ENCODE results near the gene TECPR2. TPM values are rescaled to one million over a fixed set of nuclear protein-coding genes. Genes with fewer than 3 reads are reported as not detected.

The TECPR2 gene
- total and polyA plus RNA-seq, 2 of the 13 experiments (the other 11 are each of a cell fraction or from before 2014, with no cell fraction given), result 3.5 to 5.7 TPM

- TF ChIP-seq ZHX2 (IDR thresholded peaks at IDR 0.05; ENCODE audit: low read depth) (no peak), ZHX2 (CRISPR knock-in tag; IDR thresholded peaks at IDR 0.05; ENCODE audit: borderline replicate concordance) (no peak), NCOA1 (CRISPR knock-in tag; IDR thresholded peaks at IDR 0.05) (peak; percentile 66; the same call in 1 of the 2 replicates), ZNF343 (CRISPR knock-in tag; IDR thresholded peaks at IDR 0.05) (no peak), CSRNP2 (CRISPR knock-in tag; conservative IDR thresholded peaks at IDR 0.05; ENCODE audit: low read depth) (no peak), NFIC (IDR thresholded peaks at IDR 0.05; ENCODE audit: low read length) (no peak), PRPF4 (IDR thresholded peaks at IDR 0.05; ENCODE audit: low read depth, low read length, poor library complexity, severe bottlenecking) (peak; percentile 95), ZNF160 (CRISPR knock-in tag; IDR thresholded peaks at IDR 0.05) (0 out of 2 replicates have a peak, but pooled peaks have one; percentile 39), REL (CRISPR knock-in tag; conservative IDR thresholded peaks at IDR 0.05) (0 out of 2 replicates have a peak, but pooled peaks have one; percentile 10), RARA (CRISPR knock-in tag; IDR thresholded peaks at IDR 0.05) (0 out of 2 replicates have a peak, but pooled peaks have one; percentile 11), ZXDC (CRISPR knock-in tag; IDR thresholded peaks at IDR 0.05) (0 out of 2 replicates have a peak, but pooled peaks have one; percentile 88), ZNF281 (CRISPR knock-in tag; IDR thresholded peaks at IDR 0.05; ENCODE audit: borderline replicate concordance) (peak; percentile 81; the same call in 1 of the 2 replicates), KAT2B (IDR thresholded peaks at IDR 0.05; ENCODE audit: borderline replicate concordance, low read depth, low read length) (no peak), ZNF670 (CRISPR knock-in tag; IDR thresholded peaks at IDR 0.05; ENCODE audit: borderline replicate concordance) (no peak)
Observed at GRCh38 chr14:102545461-102546265, 182.9 kb downstream of the TECPR2 start (continued).
